Ovary (tissue), 9 donors: ENCODE results near the gene TRNP1. TPM values are rescaled to one million over a fixed set of nuclear protein-coding genes. Genes with fewer than 3 reads are reported as not detected.

Source experiments
- DNase-seq, 5 donors: peaks; one replicate each; pipeline ENCODE4 v3.0.0-alpha.2; 2019 to 2020
- H3K27ac ChIP-seq, 2 donors: fragments of 200-600 bp; one replicate each; pipeline versions ENCODE4 v1.5.1 to v1.8.0; 2019 to 2022
- H3K27me3 ChIP-seq: fragments of 200-600 bp; one replicate; pipeline ENCODE4 v1.8.0; 2022
- H3K36me3 ChIP-seq: fragments of 200-600 bp; sonication (generic); one replicate; pipeline ENCODE4 v1.5.1; 2019
- H3K4me1 ChIP-seq: one replicate; pipeline ENCODE4 v1.8.1; 2013; ENCODE audit warnings: mild to moderate bottlenecking, moderate library complexity; ENCODE audit not compliant: insufficient read depth
- H3K4me3 ChIP-seq: fragments of 200-600 bp; sonication (generic); one replicate; pipeline ENCODE4 v1.5.1; 2017
- H3K9me3 ChIP-seq, 2 donors: fragments of 200-600 bp in 1 of 2; sonication (generic) in 1 of 2; one replicate each; pipeline versions ENCODE4 v1.5.1 to v1.8.1; 2013 to 2019; ENCODE audit warnings: mild to moderate bottlenecking in 1 of 2, moderate library complexity in 1 of 2
- EP300 ChIP-seq: sonication (generic); formaldehyde crosslinking; IDR thresholded peaks from one replicate; pipeline ENCODE4 v1.6.1; 2017; ENCODE audit warnings: antibody characterized with exemption
- POLR2A ChIP-seq: fragments of 450-650 bp; IDR thresholded peaks from one replicate; pipeline ENCODE4 v1.6.1; 2017; ENCODE audit warnings: antibody characterized with exemption, mild to moderate bottlenecking, moderate library complexity
- WGBS, 3 donors: extraction: QIAGEN DNeasy Blood & Tissue Kit in 1 of 3; methylation state at CpG; one replicate each; pipeline versions ENCODE4 v1.1.5 to v1.1.7; 2013 to 2017; 5-methylcytosine and 5-hydroxymethylcytosine counted together
- intact Hi-C, 4 donors: fragments of 100-400 bp; cut with DNase I; formaldehyde crosslinking; loops; one replicate each; pipeline versions ENCODE4 v1.11.0 to v1.15.1; 2022 to 2023
- polyA plus RNA-seq, 2 donors: library from polyadenylated mRNA; stranded (reverse); fragments of 200-250 nt in 1 of 2; fragments of 350-450 nt in 1 of 2; fragmentation: Illumina TruSeq in 1 of 2; extraction: RNeasy Lipid Tissue Mini Kit (QIAGEN cat#74804) in 1 of 2; gene quantifications; one replicate each; pipeline ENCODE4 v1.2.3, GENCODE V29; 2013 to 2014
- total RNA-seq, 7 donors: library from RNA; depleted of rRNA in 2 of 7; stranded (reverse); fragments of >200 nt in 2 of 7; fragmentation: NEBNext Ultra II Directional in 3 of 7; extraction: Animal tissue kit (Norgen Biotek cat#: 25700) in 3 of 7; gene quantifications; one replicate each; pipeline versions ENCODE4 v1.1.0 to v1.2.4, GENCODE V29; 2016 to 2023
- TF ChIP-seq, protein P1 (sequence below), 3 donors: fragments of 450-650 bp in 2 of 3; fragments of 200-600 bp in 1 of 3; IDR thresholded peaks; one replicate each; pipeline versions ENCODE4 v1.5.1 to v1.8.0; 2016 to 2022; ENCODE audit warnings: antibody characterized with exemption in 3 of 3, mild to moderate bottlenecking in 1 of 3
- donor health status: DM: no; HTN: no; CAD: no; lungs with moderate emphysema.
- donor health status: DM: no; HTN: no; CAD: no.
- donor health status: Bipolar disorder and iron deficiency.
- donor health status: DM: yes; HTN: yes; CAD: no.
- donor health status: DM: no; HTN: no; CAD: no.
- donor health status: DM: yes; HTN: yes; CAD: no.

Gene TRNP1
- total and polyA plus RNA-seq, 9 donors: 0.25 to 23.8 (median 4.2) TPM

DNA sequence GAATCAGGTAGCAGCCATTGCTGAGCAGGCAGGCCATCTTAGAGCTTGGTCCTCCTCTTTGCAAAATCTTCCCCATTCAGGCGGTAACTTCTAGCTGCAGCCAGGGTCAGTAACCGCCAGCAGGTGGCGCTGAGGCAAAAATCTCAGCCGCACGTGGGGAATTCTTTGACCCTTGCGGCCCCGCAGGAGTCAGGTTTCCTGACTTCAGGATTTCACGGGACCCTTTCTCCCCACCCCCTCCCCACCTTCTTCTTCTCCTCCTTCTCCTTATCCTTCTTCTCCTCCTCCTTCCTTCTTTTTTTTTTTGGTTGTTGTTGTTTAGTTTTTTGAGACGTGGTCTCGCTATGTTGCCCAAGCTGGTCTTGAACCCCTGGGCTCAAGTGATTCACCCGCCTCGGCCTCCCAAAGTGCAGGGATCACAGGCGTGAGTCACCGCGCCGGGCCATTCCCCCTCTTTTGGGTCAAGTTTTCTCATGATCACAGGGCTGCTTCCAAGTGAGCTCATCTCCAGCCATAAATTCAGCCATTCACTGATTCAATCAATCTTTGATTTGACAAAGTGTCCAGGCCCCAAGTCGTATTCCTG is 52.6 kb downstream of the TRNP1 start:
- 14 to 21% (median 15%) methylated on average over 17 of the region's 17 CpGs for WGBS, 3 donors
- Histone ChIP-seq H3K4me3 (no peak overlapping the region), H3K4me1 (no peaks in the 10 kb centered on the region), H3K9me3 (no peaks in the 10 kb centered on the region), H3K36me3 (no peaks in the 10 kb centered on the region), H3K27ac (no peak overlapping the region), H3K27me3 (no peaks in the 10 kb centered on the region)
- peak; percentile 42 to 81 (median 68) for DNase-seq
- TF ChIP-seq, protein P1, sequence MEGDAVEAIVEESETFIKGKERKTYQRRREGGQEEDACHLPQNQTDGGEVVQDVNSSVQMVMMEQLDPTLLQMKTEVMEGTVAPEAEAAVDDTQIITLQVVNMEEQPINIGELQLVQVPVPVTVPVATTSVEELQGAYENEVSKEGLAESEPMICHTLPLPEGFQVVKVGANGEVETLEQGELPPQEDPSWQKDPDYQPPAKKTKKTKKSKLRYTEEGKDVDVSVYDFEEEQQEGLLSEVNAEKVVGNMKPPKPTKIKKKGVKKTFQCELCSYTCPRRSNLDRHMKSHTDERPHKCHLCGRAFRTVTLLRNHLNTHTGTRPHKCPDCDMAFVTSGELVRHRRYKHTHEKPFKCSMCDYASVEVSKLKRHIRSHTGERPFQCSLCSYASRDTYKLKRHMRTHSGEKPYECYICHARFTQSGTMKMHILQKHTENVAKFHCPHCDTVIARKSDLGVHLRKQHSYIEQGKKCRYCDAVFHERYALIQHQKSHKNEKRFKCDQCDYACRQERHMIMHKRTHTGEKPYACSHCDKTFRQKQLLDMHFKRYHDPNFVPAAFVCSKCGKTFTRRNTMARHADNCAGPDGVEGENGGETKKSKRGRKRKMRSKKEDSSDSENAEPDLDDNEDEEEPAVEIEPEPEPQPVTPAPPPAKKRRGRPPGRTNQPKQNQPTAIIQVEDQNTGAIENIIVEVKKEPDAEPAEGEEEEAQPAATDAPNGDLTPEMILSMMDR (IDR thresholded peaks at IDR 0.05): peak; percentile 56 to 87 (median 72)
- no peak for TF ChIP-seq POLR2A
- TF ChIP-seq EP300: no peak
- intact Hi-C loops: loop anchor here (1.0 to 10.0 kb wide), 4 partner anchors 49 to 239 kb away; no protein-coding TSS in a partner anchor

DNA sequence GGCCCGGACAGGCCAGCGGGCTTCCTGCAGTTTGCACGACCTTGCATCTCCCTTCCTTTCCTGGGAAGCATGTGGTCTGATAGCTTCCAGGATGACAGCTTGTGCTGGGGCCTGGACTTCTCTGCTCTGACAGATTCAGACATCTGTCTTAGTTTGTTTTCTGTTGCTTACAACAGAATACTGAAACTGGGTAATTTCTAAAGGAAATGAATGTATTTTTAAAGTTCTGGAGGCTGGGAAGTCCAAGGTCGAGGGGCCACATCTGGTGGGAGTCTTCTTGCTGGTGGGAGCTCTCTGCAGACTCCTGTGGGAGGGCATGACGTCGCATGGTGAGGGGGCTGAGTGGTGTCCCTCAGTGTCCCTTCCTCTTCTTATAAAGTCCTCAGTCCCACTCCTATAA is 54.4 kb downstream of the TRNP1 start:
- TF ChIP-seq, protein P1 (IDR thresholded peaks at IDR 0.05): no peak
- TF ChIP-seq POLR2A (no peak), EP300 (no peak)
- 39 to 57% (median 53%) methylated on average over 6 of the region's 6 CpGs for WGBS, 3 donors

DNA sequence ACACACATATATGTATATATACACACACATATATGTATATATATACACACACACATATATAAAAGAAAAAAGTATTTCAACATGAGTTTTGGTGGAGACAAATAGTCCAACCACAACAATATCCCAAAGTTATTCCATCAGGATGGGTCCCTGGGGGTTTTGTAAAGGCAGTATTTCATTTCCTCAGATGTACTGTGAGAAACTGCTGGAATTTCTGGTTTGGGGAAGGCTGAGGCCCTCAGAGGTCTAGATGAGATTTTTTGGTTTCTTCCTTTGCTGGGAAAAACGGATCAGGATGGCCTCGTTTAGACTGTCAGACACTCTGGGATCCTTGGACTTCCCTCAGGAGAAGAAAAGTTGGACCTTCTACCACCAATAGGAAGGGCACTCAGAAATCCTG is 55.6 kb downstream of the TRNP1 start:
- 51 to 66% (median 65%) methylated on average over 2 of the region's 2 CpGs for WGBS, 3 donors
- H3K27me3 ChIP-seq: no peaks in the 10 kb centered on the region

More for the DNA sequence above, 54.4 kb downstream of the TRNP1 start:
- no peak for DNase-seq
- intact Hi-C loops: loop anchor here in 3 of 4 donors (2.0 to 10.0 kb wide), 3 partner anchors 49 to 237 kb away; no protein-coding TSS in a partner anchor
- Histone ChIP-seq H3K4me1 (no peaks in the 10 kb centered on the region), H3K4me3 (no peak overlapping the region), H3K9me3 (no peaks in the 10 kb centered on the region), H3K27me3 (no peaks in the 10 kb centered on the region), H3K36me3 (no peaks in the 10 kb centered on the region), H3K27ac (no peak overlapping the region)

DNA sequence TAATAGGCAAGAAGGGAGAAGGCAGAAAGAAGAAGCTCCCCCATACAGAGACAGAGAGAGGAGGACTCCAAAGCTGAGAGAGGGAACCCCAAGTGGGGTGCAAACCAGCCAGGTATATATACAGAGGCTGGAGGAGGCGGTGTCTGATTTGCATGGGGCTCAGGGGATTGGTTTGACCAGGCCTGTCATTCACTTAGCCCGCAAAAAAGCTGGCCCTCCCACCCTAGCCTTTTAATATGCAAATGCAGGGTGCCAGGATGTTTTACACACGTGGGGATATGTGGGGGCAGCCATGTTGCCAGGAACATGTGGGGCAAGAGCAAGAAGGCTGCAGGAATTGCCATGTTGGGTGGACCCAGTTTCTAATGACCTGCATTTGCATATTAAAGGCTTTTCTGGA is 56.1 kb downstream of the TRNP1 start:
- no peak for TF ChIP-seq EP300
- TF ChIP-seq, protein P1 (IDR thresholded peaks at IDR 0.05): no peak
- no peak for TF ChIP-seq POLR2A
- intact Hi-C loops: loop anchor here in 3 of 4 donors (5.0 to 10.0 kb wide), 2 partner anchors 52 to 235 kb away; no protein-coding TSS in a partner anchor
- 55 to 71% (median 61%) methylated on average over 3 of the region's 3 CpGs for WGBS, 3 donors
- H3K36me3 ChIP-seq: no peaks in the 10 kb centered on the region
- DNase-seq: no peak
- H3K27ac ChIP-seq: no peak overlapping the region
- H3K27me3 ChIP-seq: no peaks in the 10 kb centered on the region
- no peaks in the 10 kb centered on the region for H3K9me3 ChIP-seq
- no peaks in the 10 kb centered on the region for H3K4me1 ChIP-seq
- H3K4me3 ChIP-seq: no peak overlapping the region

More for the DNA sequence above, 55.6 kb downstream of the TRNP1 start:
- Histone ChIP-seq H3K4me1 (no peaks in the 10 kb centered on the region), H3K9me3 (no peaks in the 10 kb centered on the region), H3K36me3 (no peaks in the 10 kb centered on the region), H3K27ac (no peak overlapping the region), H3K4me3 (no peak overlapping the region)
- DNase-seq: no peak
- intact Hi-C loops: loop anchor here in 3 of 4 donors (5.0 to 10.0 kb wide), 2 partner anchors 52 to 236 kb away; no protein-coding TSS in a partner anchor
- no peak for TF ChIP-seq EP300
- TF ChIP-seq, protein P1 (IDR thresholded peaks at IDR 0.05): no peak
- TF ChIP-seq POLR2A: no peak

Other genes starting within 250 kb of the TRNP1 start
- gene PIGV, start 205.7 kb upstream of the TRNP1 start, total RNA-seq: 10 to 100 TPM in 5 of 7 donors, 1 to 10 TPM in 2; 9.2 to 15.4 (median 10.5) TPM
- 10 to 100 TPM; 12.4 to 13.3 TPM for gene PIGV, start 205.7 kb upstream of the TRNP1 start, polyA plus RNA-seq
- 10 to 100 TPM; 10.7 to 15.8 (median 12.3) TPM for gene ZDHHC18, start 167.0 kb upstream of the TRNP1 start, total RNA-seq
- gene ZDHHC18, start 167.0 kb upstream of the TRNP1 start, polyA plus RNA-seq: 10 to 100 TPM in 1 of 2 donors, 1 to 10 TPM in 1; 9.5 to 12.9 TPM
- gene SFN, start 130.5 kb upstream of the TRNP1 start, total RNA-seq: under 1 TPM in 5 of 7 donors, not detected in 2; 0.35 to 0.80 (median 0.37) TPM
- gene SFN, start 130.5 kb upstream of the TRNP1 start, polyA plus RNA-seq: under 1 TPM in 1 of 2 donors, not detected in 1; 0.17 TPM
- 10 to 100 TPM in 5 of 7 donors, 1 to 10 TPM in 2; 6.9 to 27.8 (median 20.4) TPM for gene GPN2, start 103.4 kb upstream of the TRNP1 start, total RNA-seq
- 10 to 100 TPM; 14.6 to 20.9 TPM for gene GPN2, start 103.4 kb upstream of the TRNP1 start, polyA plus RNA-seq
- gene GPATCH3, start 93.2 kb upstream of the TRNP1 start, total RNA-seq: 10 to 100 TPM in 5 of 7 donors, 1 to 10 TPM in 2; 3.1 to 16.4 (median 11.3) TPM
- 1 to 10 TPM; 7.6 to 9.6 TPM for gene GPATCH3, start 93.2 kb upstream of the TRNP1 start, polyA plus RNA-seq
- under 1 TPM in 1 of 7 donors, not detected in 6; 0.18 TPM for gene NR0B2, start 79.7 kb upstream of the TRNP1 start, total RNA-seq
- under 1 TPM in 1 of 2 donors, not detected in 1; 0.18 TPM for gene NR0B2, start 79.7 kb upstream of the TRNP1 start, polyA plus RNA-seq
- 10 to 100 TPM; 32.8 to 66.9 (median 57.1) TPM for gene NUDC, start 71.9 kb upstream of the TRNP1 start, total RNA-seq
- 10 to 100 TPM; 57.6 to 76.7 TPM for gene NUDC, start 71.9 kb upstream of the TRNP1 start, polyA plus RNA-seq
- gene KDF1, start 33.2 kb upstream of the TRNP1 start, total RNA-seq: 10 to 100 TPM in 1 of 7 donors, 1 to 10 TPM in 1, under 1 TPM in 2, not detected in 3; 0.59 to 11.0 (median 0.84) TPM
- gene KDF1, start 33.2 kb upstream of the TRNP1 start, polyA plus RNA-seq: under 1 TPM in 1 of 2 donors, not detected in 1; 0.08 TPM
- gene TENT5B, start 19.2 kb downstream of the TRNP1 start, total RNA-seq: 1 to 10 TPM in 6 of 7 donors, under 1 TPM in 1; 0.33 to 7.4 (median 2.3) TPM
- 1 to 10 TPM; 2.9 to 5.3 TPM for gene TENT5B, start 19.2 kb downstream of the TRNP1 start, polyA plus RNA-seq
- gene SLC9A1, start 161.4 kb downstream of the TRNP1 start, total RNA-seq: 10 to 100 TPM in 5 of 7 donors, 1 to 10 TPM in 2; 8.6 to 33.7 (median 14.8) TPM
- gene SLC9A1, start 161.4 kb downstream of the TRNP1 start, polyA plus RNA-seq: 10 to 100 TPM; 10.6 to 22.0 TPM
- 10 to 100 TPM; 28.5 to 43.9 (median 36.3) TPM for gene WDTC1, start 240.9 kb downstream of the TRNP1 start, total RNA-seq
- 10 to 100 TPM; 20.2 to 25.7 TPM for gene WDTC1, start 240.9 kb downstream of the TRNP1 start, polyA plus RNA-seq